ENCODE measurements around the gene SPATA4.
"Not testable (repeated sequence)": the region's sequence is repeated elsewhere in the genome, so short reads cannot be mapped to it uniquely, and the experiment has no call there.

SPATA4 gene

GRCh38 chr4:176195184-176195978 is at the start of gene SPATA4:
Gene SPATA4 (minus strand): TSS chr4:176195585. CDS start chr4:176195562, 23 bp downstream.
- DNase-seq = peak; percentile 90

DNA sequence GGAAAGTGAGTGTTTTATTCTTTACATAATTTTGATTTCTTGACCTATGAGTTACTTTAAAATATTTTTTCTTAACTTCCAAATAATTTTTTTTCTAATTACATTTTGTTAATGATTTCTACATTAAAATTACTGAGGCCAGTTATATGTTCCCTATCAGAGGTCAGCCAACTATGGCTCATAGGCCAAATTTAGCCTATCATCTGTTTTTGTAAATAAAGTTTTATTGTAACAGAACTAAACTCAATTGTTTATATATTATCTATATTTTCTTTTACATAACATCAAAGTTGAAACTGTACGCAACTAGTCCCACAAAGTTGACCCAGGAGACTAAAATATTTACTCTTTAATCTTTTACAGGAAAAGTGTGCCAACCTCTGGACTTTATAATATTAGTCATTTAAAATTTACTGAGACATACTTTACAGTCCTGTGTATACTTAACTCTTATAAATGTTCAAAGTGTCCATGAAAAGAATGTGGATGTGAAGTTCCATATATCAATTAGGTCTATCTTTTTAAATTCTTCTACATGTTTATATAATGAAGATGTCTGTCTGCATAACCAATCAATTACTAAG is 47.5 kb upstream of the SPATA4 start:
- no peak for DNase-seq

- no peak for DNase-seq
Observed at GRCh38 chr4:176241703-176242102, 46.3 kb upstream of the SPATA4 start.

GRCh38 chr4:176238826-176239225 is 43.4 kb upstream of the SPATA4 start:
- DNase-seq = no peak

DNA sequence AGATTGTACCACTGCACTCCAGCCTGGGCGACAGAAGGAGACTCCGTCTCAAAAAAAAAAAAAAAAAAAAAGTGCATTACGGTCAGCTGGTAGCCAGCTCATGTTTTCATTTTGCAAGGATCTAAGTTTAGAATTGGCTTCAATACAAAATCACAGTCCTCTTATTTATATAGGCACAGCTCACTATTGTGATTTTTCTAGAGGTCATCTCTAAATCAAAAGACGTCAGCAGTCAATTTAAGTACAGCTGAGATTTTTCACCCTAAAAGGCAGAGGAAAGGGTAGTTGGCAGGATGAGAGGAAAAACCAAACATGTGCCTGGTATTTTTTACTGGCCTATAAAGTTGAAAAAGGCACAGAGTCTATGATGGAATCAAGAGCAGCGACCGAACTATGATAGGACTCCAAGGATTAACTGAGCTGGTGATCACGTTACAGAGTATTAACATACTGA is 42.8 kb upstream of the SPATA4 start:
- no peak for DNase-seq

DNA sequence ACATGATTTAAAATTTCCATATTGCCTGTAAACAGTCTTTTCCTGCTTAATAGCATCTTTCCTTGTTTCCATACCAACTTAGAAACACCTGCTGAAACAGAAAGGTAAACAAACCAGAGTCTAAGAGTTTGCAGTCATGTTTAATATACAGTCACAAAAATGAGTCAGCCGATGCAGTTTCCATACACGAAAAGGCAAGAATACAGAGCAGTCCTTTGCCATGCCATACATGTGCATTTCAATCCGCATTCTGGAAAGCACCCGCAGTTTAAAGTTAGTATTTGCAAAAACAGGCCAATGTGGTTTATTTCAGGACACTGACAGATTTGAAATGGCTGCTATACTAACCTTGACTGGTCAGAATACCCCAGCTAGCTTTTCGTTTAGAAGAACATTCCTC is 41.6 kb upstream of the SPATA4 start:
- no peak for DNase-seq

DNA sequence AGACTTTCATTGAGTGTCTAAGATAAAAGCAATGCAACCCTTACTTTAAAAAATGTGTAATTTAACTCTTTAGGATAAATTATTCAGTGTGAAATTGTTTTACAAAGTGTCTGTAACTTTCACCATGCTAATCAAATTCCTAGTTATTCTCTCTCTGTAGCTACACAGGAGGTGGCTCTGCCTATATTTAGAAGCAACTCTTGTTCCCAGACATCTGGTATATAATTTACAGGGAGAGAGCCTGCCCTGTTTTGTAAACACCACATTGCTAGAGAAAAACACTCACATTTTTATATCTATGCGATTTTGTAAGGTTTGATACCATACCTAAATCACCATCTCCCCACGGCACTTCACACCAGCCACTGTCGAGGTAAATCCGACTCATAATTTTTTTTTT is 35.5 kb upstream of the SPATA4 start:
- DNase-seq = no peak

- DNase-seq = no peak
Observed at GRCh38 chr4:176229645-176230044, 34.3 kb upstream of the SPATA4 start.

GRCh38 chr4:176226736-176227135 is 31.4 kb upstream of the SPATA4 start:
- DNase-seq = no peak

DNA sequence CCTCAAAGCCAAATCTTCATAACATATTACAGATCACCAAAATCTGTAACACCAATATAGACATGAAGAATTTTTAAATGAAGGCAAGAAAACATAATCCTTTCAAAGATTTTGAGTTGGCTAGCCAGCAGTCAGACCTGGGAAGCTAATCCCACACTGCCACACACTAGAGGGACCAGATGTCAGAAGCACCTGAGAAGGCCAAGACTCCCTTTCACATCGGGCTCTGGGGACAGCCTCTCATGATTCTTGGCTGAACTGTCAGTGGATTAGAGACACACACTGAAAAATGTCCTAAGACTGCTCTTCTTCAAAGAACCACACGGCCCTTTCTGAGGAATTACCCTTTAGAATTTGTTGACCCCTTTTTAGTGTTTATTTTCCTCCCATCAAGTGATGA is 28.2 kb upstream of the SPATA4 start:
- DNase-seq = no peak

DNA sequence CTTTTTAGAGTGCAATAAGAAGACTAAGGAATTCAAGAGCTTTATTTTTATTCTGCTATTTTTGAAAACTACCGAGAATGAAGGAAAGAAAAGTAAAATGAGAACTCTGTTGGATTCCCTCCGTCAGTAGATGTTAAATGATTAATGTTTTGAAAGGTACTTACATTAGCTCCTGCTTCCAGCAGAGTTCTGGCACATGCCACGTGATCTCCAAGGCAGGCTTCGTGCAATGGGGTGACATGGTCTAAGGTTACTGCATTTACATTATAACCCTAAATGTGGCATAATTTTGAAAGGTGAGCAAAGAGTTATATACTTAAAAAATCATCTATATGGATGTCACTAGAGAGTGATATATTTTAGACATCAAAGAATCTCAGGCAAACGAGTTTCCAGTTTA is 26.8 kb upstream of the SPATA4 start:
- no peak for DNase-seq

DNA sequence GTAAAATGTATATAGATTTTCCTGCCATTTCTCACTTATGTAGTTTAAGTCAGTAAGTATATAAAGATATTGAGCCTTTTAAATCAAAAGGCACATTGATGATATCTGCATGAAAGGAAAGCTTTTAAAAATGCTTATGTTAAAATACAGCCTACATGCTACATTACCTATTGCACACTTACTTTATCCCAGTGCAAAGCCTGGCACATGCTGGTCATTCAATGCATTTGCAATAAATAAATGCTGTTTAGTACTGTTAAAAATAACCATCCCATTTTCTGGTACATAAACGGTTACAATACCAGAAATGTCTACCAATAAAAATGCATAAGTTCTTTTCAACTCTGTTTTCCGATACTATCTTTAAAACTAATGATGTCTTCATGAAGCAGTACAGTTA is 22.1 kb upstream of the SPATA4 start:
- no peak for DNase-seq

- DNase-seq = not testable (repeated sequence)
Observed at GRCh38 chr4:176212351-176212750, 17.0 kb upstream of the SPATA4 start.

GRCh38 chr4:176210579-176211296 is 15.4 kb upstream of the SPATA4 start:
- no peak for DNase-seq

GRCh38 chr4:176210101-176210500 is 14.7 kb upstream of the SPATA4 start:
- no peak for DNase-seq

DNA sequence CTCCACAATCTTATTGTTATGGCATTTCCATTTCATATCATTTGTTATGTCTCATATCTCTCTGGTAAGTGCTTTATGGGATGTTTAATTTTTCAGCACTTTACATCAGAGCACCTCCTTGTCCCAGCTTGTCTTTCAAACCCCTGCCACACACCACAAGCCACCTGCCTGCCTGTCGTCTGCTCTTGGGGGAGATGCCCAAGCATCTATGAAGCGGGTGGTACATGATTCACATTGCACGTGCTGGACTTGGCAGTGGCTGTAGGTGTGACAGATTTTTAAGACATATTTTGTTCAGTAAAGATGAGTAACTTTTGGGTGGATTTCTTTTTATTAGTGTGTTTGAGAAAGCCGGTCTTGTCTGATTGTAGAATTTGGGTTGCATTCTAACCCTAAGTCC is 14.2 kb upstream of the SPATA4 start:
- no peak for DNase-seq

DNA sequence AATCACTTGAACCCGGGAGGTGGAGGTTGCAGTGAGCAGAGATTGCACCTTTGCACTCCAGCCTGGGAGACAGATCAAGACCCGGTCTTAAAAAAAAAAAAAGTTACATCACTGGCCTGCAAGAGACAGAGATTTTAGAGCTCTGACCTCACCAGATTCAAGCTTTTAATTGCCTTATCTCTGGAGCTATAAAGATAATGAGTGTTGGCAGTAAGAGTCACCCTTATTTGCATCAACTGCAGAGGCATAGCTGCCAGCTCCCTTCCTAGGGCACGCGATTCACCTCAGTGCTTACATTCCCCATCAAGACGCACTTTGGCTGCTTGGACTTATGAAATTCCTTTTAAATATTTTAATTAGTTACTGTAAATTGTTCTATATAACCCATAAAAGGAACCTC is 12.5 kb upstream of the SPATA4 start:
- no peak for DNase-seq

DNA sequence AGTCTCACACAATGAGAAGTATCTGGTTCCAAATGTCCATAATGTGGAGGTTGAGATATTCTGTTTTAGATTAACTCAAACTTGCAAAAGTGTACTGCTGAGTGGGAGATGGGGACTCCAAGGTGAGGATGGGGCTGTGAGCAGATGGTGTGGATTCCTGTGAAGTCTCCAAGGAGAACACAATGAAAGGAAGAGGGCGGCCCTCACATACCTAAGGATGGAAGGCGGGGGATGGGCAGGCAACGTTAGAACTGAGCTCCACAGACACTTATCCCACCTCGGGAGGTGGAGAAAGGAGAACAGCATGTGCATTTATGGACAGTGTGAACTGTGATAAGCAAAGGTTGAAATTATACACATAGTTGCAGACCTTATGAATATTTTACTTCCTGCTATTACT is 9.9 kb upstream of the SPATA4 start:
- DNase-seq = no peak

- DNase-seq = no peak
Observed at GRCh38 chr4:176198316-176198903, 3.0 kb upstream of the SPATA4 start.

GRCh38 chr4:176193938-176194337 is 1.4 kb downstream of the SPATA4 start:
- no peak for DNase-seq

- no peak for DNase-seq
Observed at GRCh38 chr4:176193126-176193525, 2.3 kb downstream of the SPATA4 start.

GRCh38 chr4:176191974-176192373 is 3.4 kb downstream of the SPATA4 start:
- DNase-seq = no peak
